ENCODE measurements around the gene KRT37. TPM values are rescaled to one million over a fixed set of nuclear protein-coding genes. Genes with fewer than 3 reads are reported as not detected.

The KRT37 gene
- total RNA-seq, 1 experiment from 2014 or later, result 3.2 TPM

DNA sequence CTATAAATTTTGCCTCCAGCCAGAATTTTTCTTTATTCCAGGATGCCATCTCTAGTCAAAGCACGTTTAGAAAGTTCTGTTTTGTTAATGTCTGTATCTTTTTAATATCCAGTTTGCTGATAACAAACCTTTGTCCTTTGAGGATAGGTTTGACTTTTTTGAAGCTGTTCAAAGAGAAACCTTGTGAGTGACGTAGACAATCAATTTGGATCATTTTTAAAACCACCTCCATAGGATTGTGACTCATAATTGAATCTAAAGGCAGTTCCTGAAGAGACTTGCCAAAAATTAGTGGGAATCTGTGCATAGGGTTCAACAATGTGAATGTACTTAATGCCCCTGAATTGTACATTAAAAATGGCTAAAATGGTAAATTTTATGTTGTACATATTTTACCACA, 32.9 kb downstream of the KRT37 start:
- H3F3A ChIP-seq (ENCODE audit: low read length, unreplicated experiment), result no peaks in the 10 kb centered on the region
- no peak overlapping the region for H3K4me3 ChIP-seq (ENCODE audit: low read length)
- ATAC-seq (no peak), DNase-seq (no peak)
- no peaks in the 10 kb centered on the region for H3K79me2 ChIP-seq (ENCODE audit: low read length)
- peaks cover 14% of the 10 kb centered on the region; the same call in 1 of the 2 replicates for H3K4me1 ChIP-seq (ENCODE audit: insufficient read depth, low read length)
- no peaks in the 10 kb centered on the region for H3K36me3 ChIP-seq (ENCODE audit: low read depth, low read length)
- H3K9ac ChIP-seq (ENCODE audit: low read length), result no peak overlapping the region
- intact Hi-C loops (cut with micrococcal nuclease), result no loop called here
- H3K27me3 ChIP-seq (ENCODE audit: low read length), result no peaks in the 10 kb centered on the region
- H3K27ac ChIP-seq (ENCODE audit: low read length), result no peak overlapping the region
- H3K4me2 ChIP-seq (ENCODE audit: low read length), result no peak overlapping the region
- CTCF ChIA-PET, result no interaction called here
- no peaks in the 10 kb centered on the region for H3K9me2 ChIP-seq (replicated peaks; ENCODE audit: low read length)
- H4K20me1 ChIP-seq (ENCODE audit: low read length), result no peaks in the 10 kb centered on the region
- no peaks in the 10 kb centered on the region for H3K9me3 ChIP-seq (ENCODE audit: low read length)
- POLR2A ChIA-PET (ENCODE audit: unreplicated experiment), result no interaction called here
- no peak for TF ChIP-seq EZH2 (IDR thresholded peaks at IDR 0.05; ENCODE audit: low read length, unreplicated experiment)
- TF ChIP-seq CTCF (conservative IDR thresholded peaks at IDR 0.05; ENCODE audit: low read depth, low read length), result no peak
- TF ChIP-seq EZH2phosphoT487 (IDR thresholded peaks at IDR 0.05; ENCODE audit: borderline replicate concordance, low read length), result no peak
- no TSS peak for BruUV-seq (replicated peaks)
- H2AFZ ChIP-seq (ENCODE audit: low read length), result no peak overlapping the region

- Histone ChIP-seq H3K79me2 (ENCODE audit: low read length) (no peaks in the 10 kb centered on the region), H2AFZ (ENCODE audit: low read length) (no peak overlapping the region), H3K9me2 (replicated peaks; ENCODE audit: low read length) (no peaks in the 10 kb centered on the region), H3K27me3 (ENCODE audit: low read length) (no peaks in the 10 kb centered on the region), H3K36me3 (ENCODE audit: low read depth, low read length) (no peaks in the 10 kb centered on the region), H3K4me1 (ENCODE audit: insufficient read depth, low read length) (peaks cover 14% of the 10 kb centered on the region; the same call in 1 of the 2 replicates), H3K4me3 (ENCODE audit: low read length) (no peak overlapping the region), H3K9me3 (ENCODE audit: low read length) (no peaks in the 10 kb centered on the region), H3K4me2 (ENCODE audit: low read length) (no peak overlapping the region), H3F3A (ENCODE audit: low read length, unreplicated experiment) (no peaks in the 10 kb centered on the region), H3K9ac (ENCODE audit: low read length) (no peak overlapping the region), H4K20me1 (ENCODE audit: low read length) (no peaks in the 10 kb centered on the region), H3K27ac (ENCODE audit: low read length) (no peak overlapping the region)
- no TSS peak for BruUV-seq (replicated peaks)
- TF ChIP-seq EZH2 (IDR thresholded peaks at IDR 0.05; ENCODE audit: low read length, unreplicated experiment), result no peak
- TF ChIP-seq EZH2phosphoT487 (IDR thresholded peaks at IDR 0.05; ENCODE audit: borderline replicate concordance, low read length), result no peak
- ChIA-PET CTCF (no interaction called here), POLR2A (ENCODE audit: unreplicated experiment) (no interaction called here)
- DNase-seq (no peak), ATAC-seq (no peak)
- intact Hi-C loops (cut with micrococcal nuclease), result no loop called here
These were observed 33.9 kb downstream of the KRT37 start for GRCh38 chr17:41390411-41390938.

GRCh38 chr17:41387670-41388069, 36.7 kb downstream of the KRT37 start:
- ChIA-PET CTCF (no interaction called here), POLR2A (ENCODE audit: unreplicated experiment) (no interaction called here)
- H3K27me3 ChIP-seq (ENCODE audit: low read length), result no peaks in the 10 kb centered on the region
- no peaks in the 10 kb centered on the region for H3K9me3 ChIP-seq (ENCODE audit: low read length)
- H3K9ac ChIP-seq (ENCODE audit: low read length), result no peak overlapping the region
- intact Hi-C loops (cut with micrococcal nuclease), result no loop called here
- H3K4me3 ChIP-seq (ENCODE audit: low read length), result no peak overlapping the region
- H3K36me3 ChIP-seq (ENCODE audit: low read depth, low read length), result no peaks in the 10 kb centered on the region
- no peak for ATAC-seq
- no peak overlapping the region for H2AFZ ChIP-seq (ENCODE audit: low read length)
- no peak for DNase-seq
- H3K9me2 ChIP-seq (replicated peaks; ENCODE audit: low read length), result no peaks in the 10 kb centered on the region
- H3K4me2 ChIP-seq (ENCODE audit: low read length), result no peak overlapping the region
- H3F3A ChIP-seq (ENCODE audit: low read length, unreplicated experiment), result no peaks in the 10 kb centered on the region
- H4K20me1 ChIP-seq (ENCODE audit: low read length), result no peaks in the 10 kb centered on the region
- no TSS peak for BruUV-seq (replicated peaks)
- no peak overlapping the region for H3K27ac ChIP-seq (ENCODE audit: low read length)
- TF ChIP-seq EZH2 (IDR thresholded peaks at IDR 0.05; ENCODE audit: low read length, unreplicated experiment) (no peak), EZH2phosphoT487 (IDR thresholded peaks at IDR 0.05; ENCODE audit: borderline replicate concordance, low read length) (no peak), CTCF (conservative IDR thresholded peaks at IDR 0.05; ENCODE audit: low read depth, low read length) (no peak)
- no peaks in the 10 kb centered on the region for H3K79me2 ChIP-seq (ENCODE audit: low read length)
- 0 out of 2 replicates have a peak, but pooled peaks cover 6% of the 10 kb centered on the region for H3K4me1 ChIP-seq (ENCODE audit: insufficient read depth, low read length)

Data from PC-3 (cell line).